MM.1S (cell line): ENCODE data around the gene SHKBP1.

Experiments used
- DNase-seq: peaks from one replicate; pipeline ENCODE4 v3.0.0-alpha.2; 2015
- H2AFZ ChIP-seq: fragments of 300-600 bp; sonication (generic); 2 replicates; pipeline ENCODE4 v1.6.0; 2016; ENCODE audit warnings: antibody characterized with exemption, low read length
- H3F3A ChIP-seq: fragments of 300-600 bp; sonication (generic); 2 replicates; pipeline ENCODE4 v1.6.1; 2016; ENCODE audit warnings: mild to moderate bottlenecking, antibody characterized with exemption, low read length, moderate library complexity, mixed read lengths; ENCODE audit not compliant: insufficient read depth
- H3K27ac ChIP-seq: fragments of 300-600 bp; sonication (generic); 2 replicates; pipeline ENCODE4 v1.5.1; 2016; ENCODE audit warnings: mild to moderate bottlenecking, low read length
- H3K27me3 ChIP-seq: fragments of 300-600 bp; sonication (generic); replicated peaks from 2 replicates; pipeline ENCODE4 v1.6.0; 2016; ENCODE audit warnings: low read length; ENCODE audit not compliant: insufficient read depth
- H3K36me3 ChIP-seq: fragments of 300-600 bp; sonication (generic); replicated peaks from 2 replicates; pipeline ENCODE4 v1.6.1; 2016; ENCODE audit warnings: mild to moderate bottlenecking, low read length, mixed read lengths; ENCODE audit not compliant: insufficient read depth
- H3K4me1 ChIP-seq: fragments of 300-600 bp; sonication (generic); 2 replicates; pipeline ENCODE4 v1.6.1; 2016; ENCODE audit warnings: low read length, mixed read lengths
- H3K4me2 ChIP-seq: fragments of 300-600 bp; sonication (generic); 2 replicates; pipeline ENCODE4 v1.6.0; 2016; ENCODE audit warnings: low read depth, low read length
- H3K4me3 ChIP-seq: fragments of 300-600 bp; sonication (generic); 2 replicates; pipeline ENCODE4 v1.5.1; 2016; ENCODE audit warnings: low read length, mixed read lengths
- H3K79me2 ChIP-seq: fragments of 300-600 bp; sonication (generic); 2 replicates; pipeline ENCODE4 v1.6.1; 2016; ENCODE audit warnings: mixed run types, low read length, mixed read lengths
- H3K9ac ChIP-seq: fragments of 300-600 bp; sonication (generic); 2 replicates; pipeline ENCODE4 v1.6.1; 2016; ENCODE audit warnings: low read length, mixed read lengths
- H3K9me2 ChIP-seq: fragments of 300-600 bp; sonication (generic); replicated peaks from 2 replicates; pipeline ENCODE4 v1.6.1; 2016; ENCODE audit warnings: mild to moderate bottlenecking, low read length, mixed read lengths; ENCODE audit not compliant: insufficient read depth
- H3K9me3 ChIP-seq: fragments of 300-600 bp; sonication (generic); replicated peaks from 2 replicates; pipeline ENCODE4 v1.6.1; 2016; ENCODE audit warnings: mild to moderate bottlenecking, low read length, mixed read lengths; ENCODE audit not compliant: insufficient read depth
- H4K20me1 ChIP-seq: fragments of 300-600 bp; sonication (generic); 2 replicates; pipeline ENCODE4 v1.6.1; 2016; ENCODE audit warnings: mild to moderate bottlenecking, low read length, moderate library complexity, mixed read lengths; ENCODE audit not compliant: insufficient read depth
- EZH2 ChIP-seq: fragments of 300-600 bp; sonication (generic); optimal IDR thresholded peaks from 2 replicates; pipeline ENCODE3; 2017; ENCODE audit warnings: low read depth, mild to moderate bottlenecking, antibody characterized with exemption, low read length, mixed read lengths
- EZH2phosphoT487 ChIP-seq: fragments of 300-600 bp; sonication (generic); IDR thresholded peaks from 2 replicates; pipeline ENCODE4 v1.6.1; 2018; ENCODE audit warnings: antibody characterized with exemption, low read length
- TF ChIP-seq, protein P1 (sequence below): fragments of 300-600 bp; sonication (generic); IDR thresholded peaks from 2 replicates; pipeline ENCODE4 v1.5.1; 2016; ENCODE audit warnings: antibody characterized with exemption, low read length, mixed read lengths

The SHKBP1 gene

GRCh38 chr19:40599902-40600569, 23.4 kb downstream of the SHKBP1 start:
- Histone ChIP-seq H3K79me2 (no peaks in the 10 kb centered on the region), H2AFZ (0 out of 2 replicates have a peak overlapping the region, but pooled peaks have one; percentile 26), H3K27ac (no peak overlapping the region), H3F3A (peaks cover 30% of the 10 kb centered on the region), H3K9me2 (no peaks in the 10 kb centered on the region), H4K20me1 (no peaks in the 10 kb centered on the region), H3K4me1 (peaks cover 39% of the 10 kb centered on the region), H3K4me3 (no peak overlapping the region; the same call in 1 of the 2 replicates), H3K27me3 (peaks cover 51% of the 10 kb centered on the region), H3K9ac (no peak overlapping the region), H3K36me3 (no peaks in the 10 kb centered on the region), H3K9me3 (no peaks in the 10 kb centered on the region), H3K4me2 (peak overlapping the region; percentile 58; the same call in 1 of the 2 replicates)
- no peak for DNase-seq
- TF ChIP-seq EZH2phosphoT487: no peak
- TF ChIP-seq, protein P1, sequence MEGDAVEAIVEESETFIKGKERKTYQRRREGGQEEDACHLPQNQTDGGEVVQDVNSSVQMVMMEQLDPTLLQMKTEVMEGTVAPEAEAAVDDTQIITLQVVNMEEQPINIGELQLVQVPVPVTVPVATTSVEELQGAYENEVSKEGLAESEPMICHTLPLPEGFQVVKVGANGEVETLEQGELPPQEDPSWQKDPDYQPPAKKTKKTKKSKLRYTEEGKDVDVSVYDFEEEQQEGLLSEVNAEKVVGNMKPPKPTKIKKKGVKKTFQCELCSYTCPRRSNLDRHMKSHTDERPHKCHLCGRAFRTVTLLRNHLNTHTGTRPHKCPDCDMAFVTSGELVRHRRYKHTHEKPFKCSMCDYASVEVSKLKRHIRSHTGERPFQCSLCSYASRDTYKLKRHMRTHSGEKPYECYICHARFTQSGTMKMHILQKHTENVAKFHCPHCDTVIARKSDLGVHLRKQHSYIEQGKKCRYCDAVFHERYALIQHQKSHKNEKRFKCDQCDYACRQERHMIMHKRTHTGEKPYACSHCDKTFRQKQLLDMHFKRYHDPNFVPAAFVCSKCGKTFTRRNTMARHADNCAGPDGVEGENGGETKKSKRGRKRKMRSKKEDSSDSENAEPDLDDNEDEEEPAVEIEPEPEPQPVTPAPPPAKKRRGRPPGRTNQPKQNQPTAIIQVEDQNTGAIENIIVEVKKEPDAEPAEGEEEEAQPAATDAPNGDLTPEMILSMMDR: no peak
- TF ChIP-seq EZH2: no peak

DNA sequence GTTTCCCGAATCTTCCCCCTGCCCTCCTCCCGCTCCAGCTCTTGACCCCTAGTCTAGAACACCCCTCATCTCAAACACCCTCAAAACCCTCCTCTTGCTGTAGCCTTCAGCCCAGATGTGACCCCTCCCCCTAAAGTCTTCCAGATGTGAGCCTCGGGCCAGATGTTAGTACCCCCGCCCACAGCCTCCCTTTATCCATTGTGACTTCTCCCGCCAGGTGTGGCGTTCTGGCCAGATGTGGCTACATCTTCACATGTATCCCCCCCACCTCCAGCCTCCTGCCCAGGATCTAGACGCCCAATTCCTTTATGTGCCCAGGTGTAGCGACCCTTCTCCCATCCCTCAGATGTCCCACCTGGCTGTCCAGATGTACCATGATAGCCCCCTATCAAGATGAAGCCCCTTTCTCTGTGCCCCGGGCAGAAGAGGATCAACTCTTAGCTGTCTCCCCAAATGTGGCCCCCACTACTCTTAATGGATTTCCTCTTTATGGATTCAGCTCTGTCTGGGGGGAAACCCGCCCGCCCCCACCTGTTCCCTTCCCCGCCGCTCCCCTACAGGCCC, 24.0 kb downstream of the SHKBP1 start:
- DNase-seq: no peak
- Histone ChIP-seq H3K79me2 (no peaks in the 10 kb centered on the region), H3K9me3 (no peaks in the 10 kb centered on the region), H3K4me3 (no peak overlapping the region), H3K9me2 (no peaks in the 10 kb centered on the region), H3K27me3 (peaks cover 51% of the 10 kb centered on the region), H3K9ac (no peak overlapping the region), H3K4me2 (no peak overlapping the region; the same call in 1 of the 2 replicates), H3K27ac (no peak overlapping the region), H3F3A (peaks cover 36% of the 10 kb centered on the region), H4K20me1 (no peaks in the 10 kb centered on the region), H2AFZ (no peak overlapping the region), H3K36me3 (no peaks in the 10 kb centered on the region), H3K4me1 (peaks cover 39% of the 10 kb centered on the region)
- TF ChIP-seq, protein P1: no peak
- TF ChIP-seq EZH2 (no peak), EZH2phosphoT487 (no peak)

DNA sequence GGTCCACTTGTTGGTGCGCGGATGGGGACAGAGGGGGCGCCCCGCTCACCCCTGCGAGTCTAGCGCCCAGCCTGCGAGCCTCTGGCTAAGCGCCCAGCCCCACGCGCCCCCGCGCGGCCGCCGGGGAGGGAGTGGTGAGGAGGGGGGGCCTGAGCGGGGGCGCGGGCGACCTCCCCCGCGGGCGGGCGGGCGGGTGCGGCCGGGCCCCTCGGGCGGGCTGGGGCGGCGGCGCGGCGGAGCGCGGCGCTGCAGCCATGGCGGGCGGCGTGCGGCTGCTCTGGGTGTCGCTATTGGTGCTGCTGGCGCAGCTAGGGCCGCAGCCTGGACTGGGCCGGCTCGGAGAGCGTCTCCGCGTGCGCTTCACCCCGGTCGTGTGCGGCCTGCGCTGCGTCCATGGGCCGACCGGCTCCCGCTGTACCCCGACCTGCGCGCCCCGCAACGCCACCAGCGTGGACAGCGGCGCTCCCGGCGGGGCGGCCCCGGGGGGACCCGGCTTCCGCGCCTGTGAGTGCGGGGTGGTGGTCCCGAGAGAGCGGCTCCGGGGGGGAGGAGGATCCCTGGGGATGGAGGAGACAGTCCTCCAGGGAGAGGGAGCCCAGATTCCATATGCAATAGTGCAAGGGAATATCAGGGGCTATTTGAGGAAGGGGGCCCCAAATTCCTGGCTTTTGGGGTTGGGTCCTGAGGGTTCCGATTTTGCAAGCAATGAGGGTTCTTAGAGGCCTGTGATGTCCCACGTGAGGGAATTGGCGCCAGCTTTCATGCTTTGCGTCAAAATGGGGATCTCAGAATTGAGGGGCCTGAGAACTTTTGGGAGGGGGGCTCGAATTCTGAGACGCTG, 24.7 kb downstream of the SHKBP1 start, which contains the start of gene LTBP4:
Gene LTBP4, plus strand, starts transcription at position 236 of the 841 bp plus-strand sequence. Its CDS starts 19 bp downstream, at position 255.
- H3K9me3 ChIP-seq: no peaks in the 10 kb centered on the region
- H3K4me2 ChIP-seq: peak within 1 kb of the TSS; percentile 81; the same call in 1 of the 2 replicates
- H3K79me2 ChIP-seq: no peaks in the 10 kb centered on the region
- H3K4me1 ChIP-seq: peaks cover 43% of the 10 kb centered on the region
- DNase-seq: peak; percentile 14
- peaks cover 47% of the 10 kb centered on the region for H3K27me3 ChIP-seq
- H3K36me3 ChIP-seq: no peaks in the 10 kb centered on the region
- H4K20me1 ChIP-seq: no peaks in the 10 kb centered on the region
- no peaks in the 10 kb centered on the region for H3K9me2 ChIP-seq
- peak within 1 kb of the TSS; percentile 56 for H2AFZ ChIP-seq
- TF ChIP-seq, protein P1: peak; percentile 5; the same call in 1 of the 2 replicates
- TF ChIP-seq EZH2phosphoT487 (no peak), EZH2 (peak; percentile 83)
- no peak within 1 kb of the TSS for H3K27ac ChIP-seq
- peak within 1 kb of the TSS; percentile 43 for H3K4me3 ChIP-seq
- H3F3A ChIP-seq: peaks cover 41% of the 10 kb centered on the region
- peak within 1 kb of the TSS; percentile 22; the same call in 1 of the 2 replicates for H3K9ac ChIP-seq
